ENCODE measurements around the gene PRR29. TPM values are rescaled to one million over a fixed set of nuclear protein-coding genes. Genes with fewer than 3 reads are reported as not detected.

PRR29 gene
- total and polyA plus RNA-seq, 8 donors = 1.0 to 9.6 (median 6.0) TPM

- ATAC-seq (no peak), DNase-seq (no peak)
- no peak overlapping the region for H3K27ac ChIP-seq
- no peaks in the 10 kb centered on the region for H3K27me3 ChIP-seq
- TF ChIP-seq CTCF (IDR thresholded peaks at IDR 0.05) = no peak
- intact Hi-C loops (cut with DNase I) = no loop called here
- H3K4me1 ChIP-seq = no peaks in the 10 kb centered on the region
- H3K9me3 ChIP-seq = no peaks in the 10 kb centered on the region
- no peaks in the 10 kb centered on the region for H3K36me3 ChIP-seq
- H3K4me3 ChIP-seq = no peak overlapping the region
These were observed 30.2 kb upstream of the PRR29 start for GRCh38 chr17:63967953-63968352.

- ATAC-seq = no peak
- no peak for TF ChIP-seq CTCF (IDR thresholded peaks at IDR 0.05)
- intact Hi-C loops (cut with DNase I) = no loop called here
These were observed 28.9 kb upstream of the PRR29 start for GRCh38 chr17:63969278-63969677.

GRCh38 chr17:63972796-63973195 is 25.4 kb upstream of the PRR29 start, which contains the start of gene SCN4A:
Gene SCN4A, minus strand, starts transcription at chr17:63972918. Its CDS starts 77 bp downstream, at chr17:63972841.
- intact Hi-C loops (cut with DNase I) = no loop called here
- H3K9me3 ChIP-seq = no peaks in the 10 kb centered on the region
- H3K4me3 ChIP-seq = no peak within 1 kb of the TSS
- ATAC-seq (no peak), DNase-seq (no peak)
- no peaks in the 10 kb centered on the region for H3K27me3 ChIP-seq
- no peaks in the 10 kb centered on the region for H3K4me1 ChIP-seq
- no peak within 1 kb of the TSS for H3K27ac ChIP-seq
- TF ChIP-seq CTCF (IDR thresholded peaks at IDR 0.05) = no peak
- no peaks in the 10 kb centered on the region for H3K36me3 ChIP-seq

More at GRCh38 chr17:63969278-63969677, 28.9 kb upstream of the PRR29 start:
- H3K9me3 ChIP-seq = no peaks in the 10 kb centered on the region
- no peaks in the 10 kb centered on the region for H3K27me3 ChIP-seq
- no peaks in the 10 kb centered on the region for H3K36me3 ChIP-seq
- no peak overlapping the region for H3K4me3 ChIP-seq
- no peak overlapping the region for H3K27ac ChIP-seq
- no peak for DNase-seq
- H3K4me1 ChIP-seq = no peaks in the 10 kb centered on the region

GRCh38 chr17:63973247-63973646 is 24.9 kb upstream of the PRR29 start:
- Histone ChIP-seq H3K4me3 (no peak overlapping the region), H3K4me1 (no peaks in the 10 kb centered on the region)
- intact Hi-C loops (cut with DNase I) = no loop called here

GRCh38 chr17:63973930-63974593 is 24.1 kb upstream of the PRR29 start:
- Histone ChIP-seq H3K9me3 (no peaks in the 10 kb centered on the region), H3K4me1 (no peaks in the 10 kb centered on the region), H3K27ac (no peak overlapping the region), H3K27me3 (no peaks in the 10 kb centered on the region), H3K4me3 (no peak overlapping the region), H3K36me3 (no peaks in the 10 kb centered on the region)
- ATAC-seq (peak; percentile 66), DNase-seq (no peak)
- TF ChIP-seq CTCF (IDR thresholded peaks at IDR 0.05) = no peak
- intact Hi-C loops (cut with DNase I) = no loop called here

More at GRCh38 chr17:63973247-63973646, 24.9 kb upstream of the PRR29 start:
- DNase-seq (no peak), ATAC-seq (no peak)
- TF ChIP-seq CTCF (IDR thresholded peaks at IDR 0.05) = no peak
- Histone ChIP-seq H3K9me3 (no peaks in the 10 kb centered on the region), H3K27ac (no peak overlapping the region), H3K36me3 (no peaks in the 10 kb centered on the region), H3K27me3 (no peaks in the 10 kb centered on the region)
